SK-N-SH treated with all-trans-retinoic acid at 6 μM for 48 hours (cell line): ENCODE results near the gene RIMBP2.

Experiments used
- CSDC2 ChIP-seq: fragments of 250-450 bp; sonication (Bioruptor Pico); IDR thresholded peaks from 2 replicates; pipeline ENCODE4 v1.5.0; 2020; ENCODE audit warnings: mild to moderate bottlenecking, moderate library complexity
- GLIS3 ChIP-seq: fragments of 250-450 bp; sonication (Bioruptor Pico); IDR thresholded peaks from 2 replicates; pipeline ENCODE4 v1.5.0; 2020; ENCODE audit warnings: mild to moderate bottlenecking, moderate library complexity
- OSR1 ChIP-seq: fragments of 250-450 bp; sonication (Bioruptor Pico); IDR thresholded peaks from 2 replicates; pipeline ENCODE4 v1.8.0; 2022; ENCODE audit warnings: moderate library complexity, mild to moderate bottlenecking, inconsistent platforms
- SNAI2 ChIP-seq: fragments of 250-450 bp; sonication (Bioruptor Pico); IDR thresholded peaks from 2 replicates; pipeline ENCODE4 v1.5.0; 2020; ENCODE audit warnings: mild to moderate bottlenecking, moderate library complexity
- ZC3H10 ChIP-seq: fragments of 250-450 bp; sonication (Bioruptor Pico); IDR thresholded peaks from 2 replicates; pipeline ENCODE4 v1.5.1; 2021; ENCODE audit warnings: mild to moderate bottlenecking, moderate library complexity
- ZFP3 ChIP-seq: fragments of 250-450 bp; sonication (Bioruptor Pico); IDR thresholded peaks from 2 replicates; pipeline ENCODE4 v1.5.0; 2020; ENCODE audit warnings: mild to moderate bottlenecking, moderate library complexity
- ZNF70 ChIP-seq: fragments of 450-650 bp; formaldehyde crosslinking; IDR thresholded peaks from 2 replicates; pipeline ENCODE4 v1.5.0; 2020; ENCODE audit warnings: mild to moderate bottlenecking, moderate library complexity
- ZNF8 ChIP-seq: fragments of 450-650 bp; formaldehyde crosslinking; IDR thresholded peaks from 2 replicates; pipeline ENCODE4 v1.5.0; 2020; ENCODE audit warnings: mild to moderate bottlenecking, moderate library complexity
- TF ChIP-seq, protein P1 (sequence below): fragments of 250-450 bp; sonication (Bioruptor Pico); IDR thresholded peaks from 2 replicates; pipeline ENCODE4 v1.5.1; 2020; ENCODE audit warnings: low read depth, mild to moderate bottlenecking, moderate library complexity
- TF ChIP-seq, protein P2 (sequence below): fragments of 250-450 bp; sonication (Bioruptor Pico); IDR thresholded peaks from 2 replicates; pipeline ENCODE4 v1.5.1; 2021; ENCODE audit warnings: mild to moderate bottlenecking, moderate library complexity
- TF ChIP-seq, protein P3 (sequence below): fragments of 250-450 bp; sonication (Bioruptor Pico); IDR thresholded peaks from 2 replicates; pipeline ENCODE4 v1.8.0; 2020; ENCODE audit warnings: mild to moderate bottlenecking, moderate library complexity, borderline replicate concordance

DNA sequence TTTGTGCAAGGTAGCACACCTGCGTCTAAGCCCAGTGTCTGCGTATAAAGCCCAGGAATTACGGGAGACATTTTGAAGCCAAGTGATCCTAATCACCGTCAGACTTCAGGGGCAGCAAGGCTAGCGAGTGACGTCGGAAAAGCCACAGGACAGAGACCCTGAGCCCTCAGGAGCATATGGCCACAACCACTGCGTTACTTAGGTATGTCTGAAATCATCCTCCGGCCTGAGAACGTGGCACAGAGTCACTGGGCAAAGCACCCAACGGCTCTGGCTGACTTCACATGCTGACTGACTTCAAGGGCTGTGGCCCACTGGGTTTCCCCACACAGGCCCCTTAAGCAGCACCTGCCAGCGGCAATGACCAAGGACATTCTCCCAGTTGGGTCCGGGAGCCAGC is 71.5 kb downstream of the RIMBP2 start:
- TF ChIP-seq ZC3H10 (CRISPR knock-in tag) (no peak), SNAI2 (CRISPR knock-in tag) (no peak), GLIS3 (CRISPR knock-in tag) (no peak), ZNF8 (CRISPR knock-in tag) (no peak), OSR1 (CRISPR knock-in tag) (no peak), ZNF70 (CRISPR knock-in tag) (no peak), ZFP3 (CRISPR knock-in tag) (no peak), CSDC2 (CRISPR knock-in tag) (no peak)
- TF ChIP-seq, protein P1, sequence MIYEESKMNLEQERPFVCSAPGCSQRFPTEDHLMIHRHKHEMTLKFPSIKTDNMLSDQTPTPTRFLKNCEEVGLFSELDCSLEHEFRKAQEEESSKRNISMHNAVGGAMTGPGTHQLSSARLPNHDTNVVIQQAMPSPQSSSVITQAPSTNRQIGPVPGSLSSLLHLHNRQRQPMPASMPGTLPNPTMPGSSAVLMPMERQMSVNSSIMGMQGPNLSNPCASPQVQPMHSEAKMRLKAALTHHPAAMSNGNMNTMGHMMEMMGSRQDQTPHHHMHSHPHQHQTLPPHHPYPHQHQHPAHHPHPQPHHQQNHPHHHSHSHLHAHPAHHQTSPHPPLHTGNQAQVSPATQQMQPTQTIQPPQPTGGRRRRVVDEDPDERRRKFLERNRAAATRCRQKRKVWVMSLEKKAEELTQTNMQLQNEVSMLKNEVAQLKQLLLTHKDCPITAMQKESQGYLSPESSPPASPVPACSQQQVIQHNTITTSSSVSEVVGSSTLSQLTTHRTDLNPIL (CRISPR knock-in tag), result no peak
- TF ChIP-seq, protein P2, sequence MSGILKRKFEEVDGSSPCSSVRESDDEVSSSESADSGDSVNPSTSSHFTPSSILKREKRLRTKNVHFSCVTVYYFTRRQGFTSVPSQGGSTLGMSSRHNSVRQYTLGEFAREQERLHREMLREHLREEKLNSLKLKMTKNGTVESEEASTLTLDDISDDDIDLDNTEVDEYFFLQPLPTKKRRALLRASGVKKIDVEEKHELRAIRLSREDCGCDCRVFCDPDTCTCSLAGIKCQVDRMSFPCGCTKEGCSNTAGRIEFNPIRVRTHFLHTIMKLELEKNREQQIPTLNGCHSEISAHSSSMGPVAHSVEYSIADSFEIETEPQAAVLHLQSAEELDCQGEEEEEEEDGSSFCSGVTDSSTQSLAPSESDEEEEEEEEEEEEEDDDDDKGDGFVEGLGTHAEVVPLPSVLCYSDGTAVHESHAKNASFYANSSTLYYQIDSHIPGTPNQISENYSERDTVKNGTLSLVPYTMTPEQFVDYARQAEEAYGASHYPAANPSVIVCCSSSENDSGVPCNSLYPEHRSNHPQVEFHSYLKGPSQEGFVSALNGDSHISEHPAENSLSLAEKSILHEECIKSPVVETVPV (CRISPR knock-in tag), result no peak
- TF ChIP-seq, protein P3, sequence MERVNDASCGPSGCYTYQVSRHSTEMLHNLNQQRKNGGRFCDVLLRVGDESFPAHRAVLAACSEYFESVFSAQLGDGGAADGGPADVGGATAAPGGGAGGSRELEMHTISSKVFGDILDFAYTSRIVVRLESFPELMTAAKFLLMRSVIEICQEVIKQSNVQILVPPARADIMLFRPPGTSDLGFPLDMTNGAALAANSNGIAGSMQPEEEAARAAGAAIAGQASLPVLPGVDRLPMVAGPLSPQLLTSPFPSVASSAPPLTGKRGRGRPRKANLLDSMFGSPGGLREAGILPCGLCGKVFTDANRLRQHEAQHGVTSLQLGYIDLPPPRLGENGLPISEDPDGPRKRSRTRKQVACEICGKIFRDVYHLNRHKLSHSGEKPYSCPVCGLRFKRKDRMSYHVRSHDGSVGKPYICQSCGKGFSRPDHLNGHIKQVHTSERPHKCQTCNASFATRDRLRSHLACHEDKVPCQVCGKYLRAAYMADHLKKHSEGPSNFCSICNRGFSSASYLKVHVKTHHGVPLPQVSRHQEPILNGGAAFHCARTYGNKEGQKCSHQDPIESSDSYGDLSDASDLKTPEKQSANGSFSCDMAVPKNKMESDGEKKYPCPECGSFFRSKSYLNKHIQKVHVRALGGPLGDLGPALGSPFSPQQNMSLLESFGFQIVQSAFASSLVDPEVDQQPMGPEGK, result no peak
